ENCODE results near the gene MTHFSD.

Gene MTHFSD

GRCh38 chr16:86532526-86532815 lies 22.6 kb downstream of the MTHFSD start:
- CTCF ChIA-PET, result no interaction called here
- POLR2A ChIA-PET, result no interaction called here
- DNase-seq (ENCODE audit: extremely low spot score), result no peak
- TF ChIP-seq CTBP1 (IDR thresholded peaks at IDR 0.05; ENCODE audit: borderline replicate concordance) (no peak), ZNF384 (IDR thresholded peaks at IDR 0.05) (no peak), SP1 (IDR thresholded peaks at IDR 0.05) (no peak), NFRKB (IDR thresholded peaks at IDR 0.05) (no peak), BHLHE40 (IDR thresholded peaks at IDR 0.05; ENCODE audit: borderline replicate concordance) (no peak), SUZ12 (IDR thresholded peaks at IDR 0.05) (no peak), HDGF (IDR thresholded peaks at IDR 0.05; ENCODE audit: borderline replicate concordance) (no peak), FOXA1 (IDR thresholded peaks at IDR 0.05) (no peak), PKNOX1 (IDR thresholded peaks at IDR 0.05) (no peak), L3MBTL2 (conservative IDR thresholded peaks at IDR 0.05) (no peak), TARDBP (IDR thresholded peaks at IDR 0.05) (no peak), FOXK2 (IDR thresholded peaks at IDR 0.05) (no peak)

- POLR2A ChIA-PET, result no interaction called here
- no peak for TF ChIP-seq CTBP1 (IDR thresholded peaks at IDR 0.05; ENCODE audit: borderline replicate concordance)
- TF ChIP-seq ELF4 (IDR thresholded peaks at IDR 0.05), result no peak
- no peak for TF ChIP-seq TARDBP (IDR thresholded peaks at IDR 0.05)
- no peak for TF ChIP-seq FOXA1 (IDR thresholded peaks at IDR 0.05)
- TF ChIP-seq FOXK2 (IDR thresholded peaks at IDR 0.05), result no peak
- TF ChIP-seq SUZ12 (IDR thresholded peaks at IDR 0.05), result no peak
- TF ChIP-seq NFRKB (IDR thresholded peaks at IDR 0.05), result no peak
- no peak for TF ChIP-seq ARNT (IDR thresholded peaks at IDR 0.05)
- no peak for TF ChIP-seq PKNOX1 (IDR thresholded peaks at IDR 0.05)
- no peak for TF ChIP-seq FOXM1 (IDR thresholded peaks at IDR 0.05; ENCODE audit: borderline replicate concordance)
- no peak for TF ChIP-seq ZNF384 (IDR thresholded peaks at IDR 0.05)
- no peak for TF ChIP-seq HDGF (IDR thresholded peaks at IDR 0.05; ENCODE audit: borderline replicate concordance)
- TF ChIP-seq SP1 (IDR thresholded peaks at IDR 0.05), result no peak
- TF ChIP-seq LEF1 (IDR thresholded peaks at IDR 0.05; ENCODE audit: borderline replicate concordance), result no peak
- TF ChIP-seq BHLHE40 (IDR thresholded peaks at IDR 0.05; ENCODE audit: borderline replicate concordance), result no peak
- no peak for TF ChIP-seq L3MBTL2 (conservative IDR thresholded peaks at IDR 0.05)
- CTCF ChIA-PET, result no interaction called here
- no peak for DNase-seq (ENCODE audit: extremely low spot score)
These were observed 23.2 kb downstream of the MTHFSD start for GRCh38 chr16:86531641-86532525.

- ChIA-PET CTCF (no interaction called here), POLR2A (no interaction called here)
- TF ChIP-seq L3MBTL2 (conservative IDR thresholded peaks at IDR 0.05) (no peak), LEF1 (IDR thresholded peaks at IDR 0.05; ENCODE audit: borderline replicate concordance) (no peak), NFRKB (IDR thresholded peaks at IDR 0.05) (no peak), SP1 (IDR thresholded peaks at IDR 0.05) (no peak), ZNF384 (IDR thresholded peaks at IDR 0.05) (no peak), ELF4 (IDR thresholded peaks at IDR 0.05) (no peak), FOXM1 (IDR thresholded peaks at IDR 0.05; ENCODE audit: borderline replicate concordance) (no peak), CTBP1 (IDR thresholded peaks at IDR 0.05; ENCODE audit: borderline replicate concordance) (no peak), FOXK2 (IDR thresholded peaks at IDR 0.05) (no peak), ARNT (IDR thresholded peaks at IDR 0.05) (no peak), HDGF (IDR thresholded peaks at IDR 0.05; ENCODE audit: borderline replicate concordance) (no peak), TARDBP (IDR thresholded peaks at IDR 0.05) (no peak), PKNOX1 (IDR thresholded peaks at IDR 0.05) (no peak), SUZ12 (IDR thresholded peaks at IDR 0.05) (no peak), FOXA1 (IDR thresholded peaks at IDR 0.05) (no peak), BHLHE40 (IDR thresholded peaks at IDR 0.05; ENCODE audit: borderline replicate concordance) (no peak)
- DNase-seq (ENCODE audit: extremely low spot score), result no peak
These were observed 23.9 kb downstream of the MTHFSD start for GRCh38 chr16:86531191-86531545.

- TF ChIP-seq HDGF (IDR thresholded peaks at IDR 0.05; ENCODE audit: borderline replicate concordance) (no peak), TARDBP (IDR thresholded peaks at IDR 0.05) (no peak), FOXA1 (IDR thresholded peaks at IDR 0.05) (no peak), FOXK2 (IDR thresholded peaks at IDR 0.05) (no peak), BHLHE40 (IDR thresholded peaks at IDR 0.05; ENCODE audit: borderline replicate concordance) (no peak), FOXM1 (IDR thresholded peaks at IDR 0.05; ENCODE audit: borderline replicate concordance) (no peak), SP1 (IDR thresholded peaks at IDR 0.05) (no peak), ELF4 (IDR thresholded peaks at IDR 0.05) (no peak)
- CTCF ChIA-PET, result no interaction called here
- no peak for DNase-seq (ENCODE audit: extremely low spot score)
- POLR2A ChIA-PET, result no interaction called here
These were observed 24.5 kb downstream of the MTHFSD start for GRCh38 chr16:86530251-86531190.

- POLR2A ChIA-PET, result no interaction called here
- no peak for DNase-seq (ENCODE audit: extremely low spot score)
- CTCF ChIA-PET, result no interaction called here
- no peak for TF ChIP-seq ZNF384 (IDR thresholded peaks at IDR 0.05)
- TF ChIP-seq CTBP1 (IDR thresholded peaks at IDR 0.05; ENCODE audit: borderline replicate concordance), result no peak
- no peak for TF ChIP-seq FOXK2 (IDR thresholded peaks at IDR 0.05)
- TF ChIP-seq NFRKB (IDR thresholded peaks at IDR 0.05), result no peak
- no peak for TF ChIP-seq SUZ12 (IDR thresholded peaks at IDR 0.05)
- TF ChIP-seq HDGF (IDR thresholded peaks at IDR 0.05; ENCODE audit: borderline replicate concordance), result no peak
- TF ChIP-seq L3MBTL2 (conservative IDR thresholded peaks at IDR 0.05), result no peak
- TF ChIP-seq TARDBP (IDR thresholded peaks at IDR 0.05), result no peak
- no peak for TF ChIP-seq SP1 (IDR thresholded peaks at IDR 0.05)
- TF ChIP-seq PKNOX1 (IDR thresholded peaks at IDR 0.05), result no peak
- no peak for TF ChIP-seq LEF1 (IDR thresholded peaks at IDR 0.05; ENCODE audit: borderline replicate concordance)
- no peak for TF ChIP-seq FOXA1 (IDR thresholded peaks at IDR 0.05)
- TF ChIP-seq ELF4 (IDR thresholded peaks at IDR 0.05), result no peak
- no peak for TF ChIP-seq BHLHE40 (IDR thresholded peaks at IDR 0.05; ENCODE audit: borderline replicate concordance)
- no peak for TF ChIP-seq FOXM1 (IDR thresholded peaks at IDR 0.05; ENCODE audit: borderline replicate concordance)
- TF ChIP-seq ARNT (IDR thresholded peaks at IDR 0.05), result no peak
These were observed 25.9 kb downstream of the MTHFSD start for GRCh38 chr16:86529160-86529559.
